GM23338 (cell line): ENCODE data around the gene SIRPB2. TPM values are rescaled to one million over a fixed set of nuclear protein-coding genes. Genes with fewer than 3 reads are reported as not detected.

Experiments
- ATAC-seq: fragments of 200-7000 bp; cut with Tn5 transposase; 3 replicates; pipeline ENCODE4 v1.9.1; 2020
- DNase-seq: peaks from one replicate; pipeline ENCODE4 v3.0.0-alpha.2; 2015; ENCODE audit warnings: low spot score
- H2AFZ ChIP-seq: fragments of 200-600 bp; sonication (generic); 2 replicates; pipeline ENCODE4 v1.8.0; 2016; ENCODE audit warnings: antibody characterized with exemption, mild to moderate bottlenecking, moderate library complexity
- H3F3A ChIP-seq: fragments of 200-600 bp; sonication (generic); replicated peaks from 2 replicates; pipeline ENCODE4 v1.8.0; 2017; ENCODE audit warnings: antibody characterized with exemption, mixed run types, low read depth
- H3K27ac ChIP-seq: fragments of 200-600 bp; sonication (generic); 2 replicates; pipeline ENCODE4 v1.6.1; 2016; ENCODE audit warnings: low read depth
- H3K27me3 ChIP-seq: fragments of 200-600 bp; sonication (generic); 2 replicates; pipeline ENCODE4 v1.8.0; 2016; ENCODE audit warnings: mild to moderate bottlenecking, mixed run types, moderate library complexity; ENCODE audit not compliant: insufficient read depth
- H3K36me3 ChIP-seq: fragments of 200-600 bp; sonication (generic); 2 replicates; pipeline ENCODE4 v1.8.0; 2016; ENCODE audit warnings: mild to moderate bottlenecking; ENCODE audit not compliant: insufficient read depth
- H3K4me1 ChIP-seq: fragments of 200-600 bp; sonication (generic); 2 replicates; pipeline ENCODE4 v1.8.0; 2016; ENCODE audit warnings: mild to moderate bottlenecking, moderate library complexity; ENCODE audit not compliant: insufficient read depth
- H3K4me2 ChIP-seq: fragments of 200-600 bp; sonication (generic); 2 replicates; pipeline ENCODE4 v1.7.1; 2017; ENCODE audit warnings: mixed run types
- H3K4me3 ChIP-seq: fragments of 200-600 bp; sonication (generic); 2 replicates; pipeline ENCODE4 v1.6.1; 2016; ENCODE audit warnings: mixed run types
- H3K79me2 ChIP-seq: fragments of 200-600 bp; sonication (generic); replicated peaks from 2 replicates; pipeline ENCODE4 v1.8.0; 2017; ENCODE audit warnings: mild to moderate bottlenecking; ENCODE audit not compliant: insufficient read depth
- H3K9me2 ChIP-seq: fragments of 200-600 bp; sonication (generic); 2 replicates; pipeline ENCODE4 v1.8.0; 2017; ENCODE audit not compliant: insufficient read depth
- H4K20me1 ChIP-seq: fragments of 200-600 bp; sonication (generic); replicated peaks from 2 replicates; pipeline ENCODE4 v1.8.0; 2017; ENCODE audit warnings: mild to moderate bottlenecking; ENCODE audit not compliant: insufficient read depth
- H3K27ac Mint-ChIP-seq: 2 replicates; pipeline ENCODE4 v1.8.0; 2020; ENCODE audit warnings: inconsistent platforms, mild to moderate bottlenecking, moderate library complexity, mixed read lengths
- H3K27me3 Mint-ChIP-seq: 3 replicates; pipeline ENCODE4 v1.8.0; 2022; ENCODE audit warnings: low read depth, mild to moderate bottlenecking, moderate library complexity, mixed read lengths, inconsistent platforms; ENCODE audit not compliant: insufficient read depth, poor library complexity
- H3K36me3 Mint-ChIP-seq: 3 replicates; pipeline ENCODE4 v1.8.0; 2021; ENCODE audit warnings: low read depth, mild to moderate bottlenecking, inconsistent platforms, moderate library complexity, mixed read lengths
- H3K4me1 Mint-ChIP-seq: 3 replicates; pipeline ENCODE4 v1.8.0; 2020; ENCODE audit warnings: mild to moderate bottlenecking, inconsistent platforms, mixed read lengths
- H3K4me3 Mint-ChIP-seq: 3 replicates; pipeline ENCODE4 v1.8.0; 2021; ENCODE audit warnings: moderate library complexity, mild to moderate bottlenecking, inconsistent platforms, mixed read lengths
- H3K9me3 Mint-ChIP-seq: 3 replicates; pipeline ENCODE4 v1.8.0; 2020; ENCODE audit warnings: moderate library complexity, mild to moderate bottlenecking, inconsistent platforms, mixed read lengths
- CREB1 ChIP-seq: fragments of 250-450 bp; sonication (Bioruptor Pico); IDR thresholded peaks from 2 replicates; pipeline ENCODE4 v1.5.0; 2020; ENCODE audit warnings: low read depth, mild to moderate bottlenecking, moderate library complexity
- EZH2 ChIP-seq: fragments of 200-600 bp; sonication (generic); IDR thresholded peaks from one replicate; pipeline ENCODE4 v1.8.0; 2017; ENCODE audit warnings: antibody characterized with exemption, mild to moderate bottlenecking, low read depth; ENCODE audit not compliant: unreplicated experiment
- EZH2phosphoT487 ChIP-seq: fragments of 200-600 bp; sonication (generic); IDR thresholded peaks from one replicate; pipeline ENCODE4 v1.8.1; 2018; ENCODE audit warnings: antibody characterized with exemption; ENCODE audit not compliant: unreplicated experiment
- JUNB ChIP-seq: IDR thresholded peaks from one replicate; pipeline ENCODE4 v1.6.1; 2016; ENCODE audit warnings: antibody characterized with exemption; ENCODE audit not compliant: unreplicated experiment
- NANOG ChIP-seq: IDR thresholded peaks from 2 replicates; pipeline ENCODE4 v1.6.1; 2016; ENCODE audit warnings: antibody characterized with exemption, borderline replicate concordance
- POLR2AphosphoS5 ChIP-seq: IDR thresholded peaks from 2 replicates; pipeline ENCODE4 v1.6.1; 2016; ENCODE audit warnings: antibody characterized with exemption, low read depth
- REST ChIP-seq: IDR thresholded peaks from one replicate; pipeline ENCODE4 v1.6.1; 2018; ENCODE audit warnings: antibody characterized with exemption; ENCODE audit not compliant: unreplicated experiment
- STAT1 ChIP-seq: IDR thresholded peaks from one replicate; pipeline ENCODE4 v1.6.1; 2016; ENCODE audit warnings: antibody characterized with exemption; ENCODE audit not compliant: unreplicated experiment
- ZNF114 ChIP-seq: fragments of 250-450 bp; sonication (Bioruptor Pico); IDR thresholded peaks from 2 replicates; pipeline ENCODE4 v1.5.0; 2020; ENCODE audit warnings: mild to moderate bottlenecking, moderate library complexity
- ZNF331 ChIP-seq: fragments of 250-450 bp; sonication (Bioruptor Pico); IDR thresholded peaks from 2 replicates; pipeline ENCODE4 v1.5.0; 2020; ENCODE audit warnings: low read depth, mild to moderate bottlenecking, moderate library complexity
- ZNF462 ChIP-seq: fragments of 250-450 bp; sonication (Bioruptor Pico); IDR thresholded peaks from 2 replicates; pipeline ENCODE4 v1.5.0; 2020; ENCODE audit warnings: mild to moderate bottlenecking, moderate library complexity
- polyA plus RNA-seq: library from polyadenylated mRNA; unstranded; fragments of >200 nt; fragmentation: Nextera tagmentation; extraction: Ambion mirVana; gene quantifications from 2 replicates; pipeline ENCODE4 v1.2.1, GENCODE V29; 2016
- total RNA-seq: library from RNA; depleted of rRNA; stranded (reverse); fragments of >200 nt; shearing (Covaris generic); gene quantifications from 2 replicates; pipeline ENCODE4 v1.2.3, GENCODE V29; 2014
- TF ChIP-seq, protein P1 (sequence below), 2 experiments: fragments of 200-600 bp in 1 of 2; sonication (generic) in 1 of 2; conservative IDR thresholded peaks; 2 replicates each; pipeline versions ENCODE4 v1.5.1 to v1.6.1; 2016 to 2017; ENCODE audit warnings: antibody characterized with exemption in 2 of 2, low read depth in 2 of 2, mild to moderate bottlenecking in 2 of 2, moderate library complexity in 1 of 2
- TF ChIP-seq, protein P2 (sequence below): IDR thresholded peaks from 2 replicates; pipeline ENCODE4 v1.6.1; 2016; ENCODE audit warnings: antibody characterized with exemption

SIRPB2 gene
- total and polyA plus RNA-seq, 2 experiments from 2014 or later, result 0.29 TPM; not detected in 1

DNA sequence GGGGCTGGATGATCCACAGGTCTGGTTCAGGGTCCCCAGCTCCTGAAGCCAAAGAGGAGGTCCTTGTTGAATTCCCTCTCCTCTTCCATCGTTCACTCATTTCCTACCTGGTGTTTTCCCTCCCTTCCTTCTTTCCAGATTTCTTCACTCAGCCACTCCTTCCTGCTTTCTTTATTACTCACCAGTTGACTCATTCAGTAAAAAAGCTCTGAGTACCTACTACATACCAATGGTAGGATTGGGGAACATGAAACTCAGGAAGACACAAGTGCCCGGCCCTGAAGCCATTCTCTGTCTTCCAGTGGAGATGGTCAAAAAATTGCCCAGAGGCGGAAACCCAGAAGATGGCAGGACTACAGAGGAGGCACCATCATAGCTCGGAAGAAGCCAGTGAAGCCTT, 12.7 kb downstream of the SIRPB2 start:
- Histone ChIP-seq H3K79me2 (no peaks in the 10 kb centered on the region), H3K36me3 (no peaks in the 10 kb centered on the region), H4K20me1 (no peaks in the 10 kb centered on the region), H3K4me3 (no peak overlapping the region), H3K4me1 (no peaks in the 10 kb centered on the region), H3K27me3 (no peaks in the 10 kb centered on the region), H2AFZ (no peak overlapping the region), H3K4me2 (no peak overlapping the region), H3F3A (no peaks in the 10 kb centered on the region), H3K9me2 (0 out of 2 replicates have a peak, but pooled peaks cover 10% of the 10 kb centered on the region), H3K27ac (no peak overlapping the region)
- ATAC-seq, result no peak
- no peak for TF ChIP-seq ZNF462
- TF ChIP-seq EZH2phosphoT487, result no peak
- no peak for TF ChIP-seq CREB1 (CRISPR knock-in tag)
- no peak for TF ChIP-seq ZNF114 (CRISPR knock-in tag)
- no peak for TF ChIP-seq NANOG
- TF ChIP-seq, protein P1, sequence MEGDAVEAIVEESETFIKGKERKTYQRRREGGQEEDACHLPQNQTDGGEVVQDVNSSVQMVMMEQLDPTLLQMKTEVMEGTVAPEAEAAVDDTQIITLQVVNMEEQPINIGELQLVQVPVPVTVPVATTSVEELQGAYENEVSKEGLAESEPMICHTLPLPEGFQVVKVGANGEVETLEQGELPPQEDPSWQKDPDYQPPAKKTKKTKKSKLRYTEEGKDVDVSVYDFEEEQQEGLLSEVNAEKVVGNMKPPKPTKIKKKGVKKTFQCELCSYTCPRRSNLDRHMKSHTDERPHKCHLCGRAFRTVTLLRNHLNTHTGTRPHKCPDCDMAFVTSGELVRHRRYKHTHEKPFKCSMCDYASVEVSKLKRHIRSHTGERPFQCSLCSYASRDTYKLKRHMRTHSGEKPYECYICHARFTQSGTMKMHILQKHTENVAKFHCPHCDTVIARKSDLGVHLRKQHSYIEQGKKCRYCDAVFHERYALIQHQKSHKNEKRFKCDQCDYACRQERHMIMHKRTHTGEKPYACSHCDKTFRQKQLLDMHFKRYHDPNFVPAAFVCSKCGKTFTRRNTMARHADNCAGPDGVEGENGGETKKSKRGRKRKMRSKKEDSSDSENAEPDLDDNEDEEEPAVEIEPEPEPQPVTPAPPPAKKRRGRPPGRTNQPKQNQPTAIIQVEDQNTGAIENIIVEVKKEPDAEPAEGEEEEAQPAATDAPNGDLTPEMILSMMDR (conservative IDR thresholded peaks at IDR 0.05; ENCODE audit: low read depth in 2 of 2), result no peak
- TF ChIP-seq POLR2AphosphoS5, result no peak
- no peak for TF ChIP-seq EZH2
- no peak for TF ChIP-seq ZNF331 (CRISPR knock-in tag)
- TF ChIP-seq, protein P2, sequence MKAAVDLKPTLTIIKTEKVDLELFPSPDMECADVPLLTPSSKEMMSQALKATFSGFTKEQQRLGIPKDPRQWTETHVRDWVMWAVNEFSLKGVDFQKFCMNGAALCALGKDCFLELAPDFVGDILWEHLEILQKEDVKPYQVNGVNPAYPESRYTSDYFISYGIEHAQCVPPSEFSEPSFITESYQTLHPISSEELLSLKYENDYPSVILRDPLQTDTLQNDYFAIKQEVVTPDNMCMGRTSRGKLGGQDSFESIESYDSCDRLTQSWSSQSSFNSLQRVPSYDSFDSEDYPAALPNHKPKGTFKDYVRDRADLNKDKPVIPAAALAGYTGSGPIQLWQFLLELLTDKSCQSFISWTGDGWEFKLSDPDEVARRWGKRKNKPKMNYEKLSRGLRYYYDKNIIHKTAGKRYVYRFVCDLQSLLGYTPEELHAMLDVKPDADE, result no peak
- TF ChIP-seq REST, result no peak
- no peak for TF ChIP-seq JUNB
- no peak for TF ChIP-seq STAT1
- no peaks in the 10 kb centered on the region for H3K36me3 Mint-ChIP-seq
- H3K4me1 Mint-ChIP-seq, result peaks cover 2% of the 10 kb centered on the region; the same call in 1 of the 3 replicates
- H3K9me3 Mint-ChIP-seq, result no peaks in the 10 kb centered on the region
- no peak for DNase-seq
- H3K27ac Mint-ChIP-seq, result no peak overlapping the region
- no peak overlapping the region for H3K4me3 Mint-ChIP-seq
- peaks cover 2% of the 10 kb centered on the region for H3K27me3 Mint-ChIP-seq
